ENCODE data around the gene TMEM271.
"Not testable (repeated sequence)": the region's sequence is repeated elsewhere in the genome, so short reads cannot be mapped to it uniquely, and the experiment has no call there.

Gene TMEM271

DNA sequence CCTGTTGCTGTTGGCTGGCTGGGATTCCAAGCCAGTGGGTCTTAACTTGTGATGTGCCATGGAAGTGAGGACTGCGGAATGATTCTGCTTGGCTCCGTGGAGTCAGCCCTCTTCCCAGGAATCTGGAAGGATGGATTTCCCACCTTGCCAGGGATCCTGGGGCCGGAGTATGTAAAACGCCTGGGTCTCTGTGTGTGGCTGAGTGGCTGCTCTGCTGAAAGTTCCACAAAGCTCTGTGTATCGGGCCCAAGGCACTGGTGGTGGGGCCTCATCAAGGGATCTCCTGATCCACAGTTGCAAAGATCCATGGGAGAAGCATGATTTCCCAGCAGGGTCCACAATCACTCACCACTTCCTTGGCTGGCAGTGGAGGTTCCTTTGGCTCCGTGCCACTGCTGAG lies 24.1 kb upstream of the TMEM271 start:
- H3K4me3 ChIP-seq (ENCODE audit: low read depth, low read length), result no peak overlapping the region
- TF ChIP-seq, protein P1, sequence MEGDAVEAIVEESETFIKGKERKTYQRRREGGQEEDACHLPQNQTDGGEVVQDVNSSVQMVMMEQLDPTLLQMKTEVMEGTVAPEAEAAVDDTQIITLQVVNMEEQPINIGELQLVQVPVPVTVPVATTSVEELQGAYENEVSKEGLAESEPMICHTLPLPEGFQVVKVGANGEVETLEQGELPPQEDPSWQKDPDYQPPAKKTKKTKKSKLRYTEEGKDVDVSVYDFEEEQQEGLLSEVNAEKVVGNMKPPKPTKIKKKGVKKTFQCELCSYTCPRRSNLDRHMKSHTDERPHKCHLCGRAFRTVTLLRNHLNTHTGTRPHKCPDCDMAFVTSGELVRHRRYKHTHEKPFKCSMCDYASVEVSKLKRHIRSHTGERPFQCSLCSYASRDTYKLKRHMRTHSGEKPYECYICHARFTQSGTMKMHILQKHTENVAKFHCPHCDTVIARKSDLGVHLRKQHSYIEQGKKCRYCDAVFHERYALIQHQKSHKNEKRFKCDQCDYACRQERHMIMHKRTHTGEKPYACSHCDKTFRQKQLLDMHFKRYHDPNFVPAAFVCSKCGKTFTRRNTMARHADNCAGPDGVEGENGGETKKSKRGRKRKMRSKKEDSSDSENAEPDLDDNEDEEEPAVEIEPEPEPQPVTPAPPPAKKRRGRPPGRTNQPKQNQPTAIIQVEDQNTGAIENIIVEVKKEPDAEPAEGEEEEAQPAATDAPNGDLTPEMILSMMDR (IDR thresholded peaks at IDR 0.05; ENCODE audit: low read depth, low read length, missing control alignments), result no peak
- DNase-seq (ENCODE audit: low read depth), result no peak

DNA sequence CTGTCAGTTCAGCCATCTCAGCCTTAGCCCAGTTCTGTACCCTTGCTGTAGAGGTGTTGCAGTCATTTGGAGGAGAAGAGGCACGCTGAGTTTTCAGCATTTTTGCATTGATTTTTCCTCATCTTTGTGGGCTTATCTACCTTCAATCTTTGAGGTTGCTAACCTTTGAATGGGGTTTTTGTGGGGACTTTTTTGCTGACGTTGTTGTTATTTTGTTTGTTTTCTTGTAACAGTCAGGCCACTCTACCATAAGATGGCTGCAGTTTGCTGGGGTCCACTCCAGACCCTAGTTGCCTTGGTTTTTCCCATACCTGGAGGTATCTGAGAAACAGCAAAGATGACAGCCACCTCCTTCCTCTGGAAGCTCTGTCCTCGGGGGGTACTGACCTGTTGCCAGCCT lies 22.8 kb upstream of the TMEM271 start:
- H3K4me3 ChIP-seq (ENCODE audit: low read depth, low read length), result no peak overlapping the region
- TF ChIP-seq, protein P1 (IDR thresholded peaks at IDR 0.05; ENCODE audit: low read depth, low read length, missing control alignments), result no peak
- no peak for DNase-seq (ENCODE audit: low read depth)

DNA sequence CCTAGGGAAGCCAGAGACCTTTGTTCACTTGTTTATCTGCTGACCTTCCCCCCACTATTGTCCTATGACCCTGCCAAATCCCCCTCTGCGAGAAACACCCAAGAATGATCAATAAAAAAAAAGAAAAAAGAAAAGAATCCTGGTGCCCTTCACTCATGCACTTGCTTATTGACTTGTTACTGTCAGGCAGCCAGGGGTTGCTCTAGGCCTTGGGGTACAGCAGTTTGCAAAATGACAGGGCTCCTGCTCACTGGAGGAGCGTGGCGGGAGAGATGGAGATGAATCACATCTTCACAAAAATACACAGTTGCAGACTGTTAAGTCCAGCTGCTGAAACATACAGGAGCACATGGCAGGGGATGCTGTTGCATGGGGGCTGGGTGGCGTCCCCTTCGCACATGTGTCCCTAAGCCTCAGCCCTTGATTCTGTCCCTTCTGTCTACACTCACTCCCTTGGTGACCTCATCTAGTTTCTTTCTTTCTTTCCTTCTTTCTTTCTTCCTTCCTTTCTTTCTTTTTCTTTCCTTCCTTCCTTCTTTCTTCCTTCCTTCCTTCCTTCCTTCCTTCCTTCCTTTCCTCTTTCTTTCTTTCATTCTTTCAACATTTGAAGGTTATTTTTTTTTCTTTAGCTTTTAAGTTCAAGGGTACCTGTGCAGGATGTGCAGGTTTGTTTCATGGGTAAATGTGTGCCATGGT lies 16.9 kb upstream of the TMEM271 start:
- DNase-seq (ENCODE audit: low read depth), result no peak
- TF ChIP-seq, protein P1 (IDR thresholded peaks at IDR 0.05; ENCODE audit: low read depth, low read length, missing control alignments), result no peak
- no peak overlapping the region for H3K4me3 ChIP-seq (ENCODE audit: low read depth, low read length)

GRCh38 chr4:592178-592577 lies 16.1 kb upstream of the TMEM271 start:
- DNase-seq (ENCODE audit: low read depth); H3K4me3 ChIP-seq (ENCODE audit: low read depth, low read length): not testable (repeated sequence)

DNA sequence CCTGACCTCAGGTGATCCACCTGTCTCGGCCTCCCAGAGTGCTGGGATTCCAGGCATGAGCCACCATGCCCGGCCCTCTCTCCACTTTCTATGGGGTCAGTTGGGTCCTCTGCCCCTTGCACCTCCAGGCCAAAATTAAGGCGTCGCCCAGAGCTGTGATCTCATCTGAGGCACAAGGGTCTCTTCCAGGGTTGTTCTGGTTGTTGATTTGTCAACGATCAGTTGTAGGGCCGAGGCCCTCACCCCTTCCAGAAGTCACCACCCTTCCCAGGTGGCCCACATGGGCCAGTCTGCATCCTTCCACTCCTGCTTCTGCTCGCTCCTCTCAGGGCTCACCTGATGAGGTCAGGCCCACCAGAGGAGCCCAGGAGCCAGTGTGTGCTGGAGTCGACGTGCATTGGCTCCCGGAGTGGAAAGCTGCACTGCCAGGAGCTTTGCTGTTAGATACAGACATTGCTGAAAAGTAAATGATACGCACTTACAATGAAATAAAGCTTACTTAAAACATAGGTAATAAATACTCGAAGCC lies 14.3 kb upstream of the TMEM271 start:
- DNase-seq (ENCODE audit: low read depth), result no peak
- TF ChIP-seq, protein P1 (IDR thresholded peaks at IDR 0.05; ENCODE audit: low read depth, low read length, missing control alignments), result no peak

GRCh38 chr4:589219-589963 lies 13.3 kb upstream of the TMEM271 start:
- TF ChIP-seq, protein P1 (IDR thresholded peaks at IDR 0.05; ENCODE audit: low read depth, low read length, missing control alignments), result no peak
- no peak overlapping the region for H3K4me3 ChIP-seq (ENCODE audit: low read depth, low read length)
- no peak for DNase-seq (ENCODE audit: low read depth)

More for the DNA sequence above, 14.3 kb upstream of the TMEM271 start:
- no peak overlapping the region for H3K4me3 ChIP-seq (ENCODE audit: low read depth, low read length)

GRCh38 chr4:588351-588849 lies 12.3 kb upstream of the TMEM271 start:
- no peak for DNase-seq (ENCODE audit: low read depth)
- TF ChIP-seq, protein P1 (IDR thresholded peaks at IDR 0.05; ENCODE audit: low read depth, low read length, missing control alignments), result no peak
- H3K4me3 ChIP-seq (ENCODE audit: low read depth, low read length), result no peak overlapping the region

Measured in GM12864 (cell line).